Fibroblast of lung (primary cell): ENCODE data around the gene CHEK1. TPM values are rescaled to one million over a fixed set of nuclear protein-coding genes. Genes with fewer than 3 reads are reported as not detected.

Source experiments
- DNase-seq, 2 donors: peaks; one replicate each; pipeline versions ENCODE4 v3.0.0 to v3.0.0-alpha.2; 2010; ENCODE audit warnings: low read depth in 2 of 2
- H2AFZ ChIP-seq: 2 replicates; pipeline ENCODE4 v1.5.1; 2012; ENCODE audit warnings: low read length, control low read depth, inconsistent platforms
- H3K27ac ChIP-seq: 2 replicates; pipeline ENCODE4 v1.5.1; 2011; ENCODE audit warnings: low read length, control low read depth; ENCODE audit not compliant: insufficient read depth
- H3K27me3 ChIP-seq: 2 replicates; pipeline ENCODE4 v1.5.1; 2011; ENCODE audit warnings: mild to moderate bottlenecking, low read length; ENCODE audit not compliant: control insufficient read depth, insufficient read depth
- H3K36me3 ChIP-seq: 2 replicates; pipeline ENCODE4 v1.5.1; 2011; ENCODE audit warnings: low read length; ENCODE audit not compliant: control insufficient read depth, insufficient read depth
- H3K4me1 ChIP-seq: 2 replicates; pipeline ENCODE4 v1.5.1; 2011; ENCODE audit warnings: low read length; ENCODE audit not compliant: control insufficient read depth, insufficient read depth; ENCODE audit errors: extremely low read depth
- H3K4me2 ChIP-seq: 2 replicates; pipeline ENCODE4 v1.5.1; 2011; ENCODE audit warnings: low read length, control low read depth; ENCODE audit not compliant: insufficient read depth; ENCODE audit errors: extremely low read depth
- H3K4me3 ChIP-seq, 4 experiments: fragments of 200-600 bp in 1 of 4; sonication (generic) in 1 of 4; replicated peaks in 1 of 4; 2 replicates each; pipeline ENCODE4 v1.5.1; 2011 to 2016; ENCODE audit warnings: low read length in 4 of 4, low read depth in 3 of 4, mild to moderate bottlenecking in 3 of 4, control low read depth in 2 of 4, inconsistent platforms in 1 of 4, mixed read lengths in 1 of 4; ENCODE audit not compliant: insufficient read depth in 1 of 4; ENCODE audit errors: control extremely low read depth in 1 of 4
- H3K79me2 ChIP-seq: 2 replicates; pipeline ENCODE4 v1.5.1; 2012; ENCODE audit warnings: mild to moderate bottlenecking, low read length, inconsistent platforms; ENCODE audit not compliant: control insufficient read depth, insufficient read depth
- H3K9ac ChIP-seq: 2 replicates; pipeline ENCODE4 v1.5.1; 2011; ENCODE audit warnings: mild to moderate bottlenecking, low read length, control low read depth; ENCODE audit not compliant: insufficient read depth
- H3K9me3 ChIP-seq: 2 replicates; pipeline ENCODE4 v1.5.1; 2012; ENCODE audit warnings: low read depth, low read length; ENCODE audit not compliant: control insufficient read depth, insufficient read depth
- H4K20me1 ChIP-seq: 2 replicates; pipeline ENCODE4 v1.5.1; 2011; ENCODE audit warnings: low read length; ENCODE audit not compliant: control insufficient read depth, insufficient read depth; ENCODE audit errors: extremely low read depth
- EZH2 ChIP-seq: IDR thresholded peaks from 2 replicates; pipeline ENCODE4 v1.5.1; 2012; ENCODE audit warnings: low read length, control low read depth, mild to moderate bottlenecking; ENCODE audit errors: missing control alignments
- polyA plus RNA-seq, 2 donors: library from polyadenylated mRNA; depleted of rRNA in 1 of 2; stranded (reverse) in 1 of 2; unstranded in 1 of 2; fragments of >200 nt; gene quantifications; 2 replicates each; pipeline ENCODE4 v1.2.1, GENCODE V29; 2011 to 2012; ENCODE audit warnings: missing spikeins in 1 of 2
- total RNA-seq: library from RNA; depleted of rRNA; stranded (reverse); fragments of >200 nt; gene quantifications from 2 replicates; pipeline ENCODE4 v1.2.1, GENCODE V29; 2014
- TF ChIP-seq, protein P1 (sequence below), 2 donors: IDR thresholded peaks in 1 of 2; conservative IDR thresholded peaks in 1 of 2; 1 replicate in 1 of 2; 2 replicates in 1 of 2; pipeline ENCODE4 v1.5.1; 2011 to 2012; ENCODE audit warnings: low read length in 2 of 2, control low read depth in 1 of 2, inconsistent platforms in 1 of 2, low read depth in 1 of 2, mild to moderate bottlenecking in 1 of 2

CHEK1 gene
- total and polyA plus RNA-seq, 2 donors (not counting 1 experiment from before 2014, with no cell fraction given), result 28.3 to 39.5 TPM

DNA sequence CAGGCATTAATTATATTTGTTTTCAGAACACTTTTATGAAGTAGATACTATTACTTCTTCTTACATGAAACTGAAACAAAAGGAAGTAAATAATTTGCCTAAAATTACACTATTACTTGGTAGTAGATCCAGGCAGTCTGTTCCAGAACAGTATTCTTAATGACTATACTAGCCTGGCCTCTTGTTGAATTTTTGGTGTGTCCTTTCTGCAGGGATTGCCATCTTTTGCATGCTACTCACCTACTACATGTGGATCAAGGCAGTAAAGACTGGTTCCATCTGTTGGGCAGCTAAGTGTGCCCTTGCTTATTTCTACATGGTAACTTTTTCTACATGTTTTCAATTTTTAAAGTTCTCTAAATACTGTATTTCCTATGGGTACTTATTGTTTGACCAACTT, 19.5 kb upstream of the CHEK1 start:
- H3K27ac ChIP-seq, result no peak overlapping the region
- H3K79me2 ChIP-seq, result peaks cover 3% of the 10 kb centered on the region
- H3K27me3 ChIP-seq, result no peaks in the 10 kb centered on the region
- H3K4me2 ChIP-seq, result no peak overlapping the region
- peaks cover 4% of the 10 kb centered on the region for H3K4me1 ChIP-seq
- H3K4me3 ChIP-seq, result no peak overlapping the region
- DNase-seq, result no peak
- H4K20me1 ChIP-seq, result no peaks in the 10 kb centered on the region
- no peak overlapping the region for H3K9ac ChIP-seq
- TF ChIP-seq, protein P1, sequence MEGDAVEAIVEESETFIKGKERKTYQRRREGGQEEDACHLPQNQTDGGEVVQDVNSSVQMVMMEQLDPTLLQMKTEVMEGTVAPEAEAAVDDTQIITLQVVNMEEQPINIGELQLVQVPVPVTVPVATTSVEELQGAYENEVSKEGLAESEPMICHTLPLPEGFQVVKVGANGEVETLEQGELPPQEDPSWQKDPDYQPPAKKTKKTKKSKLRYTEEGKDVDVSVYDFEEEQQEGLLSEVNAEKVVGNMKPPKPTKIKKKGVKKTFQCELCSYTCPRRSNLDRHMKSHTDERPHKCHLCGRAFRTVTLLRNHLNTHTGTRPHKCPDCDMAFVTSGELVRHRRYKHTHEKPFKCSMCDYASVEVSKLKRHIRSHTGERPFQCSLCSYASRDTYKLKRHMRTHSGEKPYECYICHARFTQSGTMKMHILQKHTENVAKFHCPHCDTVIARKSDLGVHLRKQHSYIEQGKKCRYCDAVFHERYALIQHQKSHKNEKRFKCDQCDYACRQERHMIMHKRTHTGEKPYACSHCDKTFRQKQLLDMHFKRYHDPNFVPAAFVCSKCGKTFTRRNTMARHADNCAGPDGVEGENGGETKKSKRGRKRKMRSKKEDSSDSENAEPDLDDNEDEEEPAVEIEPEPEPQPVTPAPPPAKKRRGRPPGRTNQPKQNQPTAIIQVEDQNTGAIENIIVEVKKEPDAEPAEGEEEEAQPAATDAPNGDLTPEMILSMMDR (conservative IDR thresholded peaks at IDR 0.05 in 1 of 2, IDR thresholded peaks at IDR 0.05 in 1 of 2; ENCODE audit: low read depth in 1 of 2, low read length in 2 of 2), result no peak
- TF ChIP-seq EZH2, result no peak
- H3K9me3 ChIP-seq, result no peaks in the 10 kb centered on the region
- H2AFZ ChIP-seq, result no peak overlapping the region
- H3K36me3 ChIP-seq, result peaks cover 22% of the 10 kb centered on the region

DNA sequence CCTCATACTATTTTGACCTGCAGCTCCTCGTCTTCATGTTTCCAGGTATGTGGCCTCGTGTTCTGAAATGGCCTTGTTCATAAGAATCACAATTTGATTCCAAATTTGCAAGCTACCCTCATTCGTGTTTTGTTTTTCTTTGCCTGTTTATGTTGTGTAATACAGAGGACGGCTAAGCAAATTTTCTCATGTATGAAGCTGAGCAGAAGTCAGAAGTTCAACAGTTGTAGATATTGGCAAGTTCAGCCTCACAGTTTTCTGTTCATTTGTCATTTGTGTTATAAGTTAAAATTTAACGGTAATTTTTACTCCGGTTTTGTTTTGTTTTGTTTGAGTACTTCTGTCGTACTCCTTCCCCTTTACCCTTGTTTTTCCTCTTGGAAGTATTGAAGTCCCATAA, 15.4 kb upstream of the CHEK1 start:
- peaks cover 22% of the 10 kb centered on the region for H3K36me3 ChIP-seq
- H4K20me1 ChIP-seq, result no peaks in the 10 kb centered on the region
- no peaks in the 10 kb centered on the region for H3K79me2 ChIP-seq
- no peak overlapping the region for H3K9ac ChIP-seq
- no peaks in the 10 kb centered on the region for H3K4me1 ChIP-seq
- H3K4me2 ChIP-seq, result no peak overlapping the region
- H3K4me3 ChIP-seq, result no peak overlapping the region
- no peak overlapping the region for H2AFZ ChIP-seq
- no peaks in the 10 kb centered on the region for H3K9me3 ChIP-seq
- H3K27ac ChIP-seq, result no peak overlapping the region
- TF ChIP-seq EZH2, result no peak
- TF ChIP-seq, protein P1 (conservative IDR thresholded peaks at IDR 0.05 in 1 of 2, IDR thresholded peaks at IDR 0.05 in 1 of 2; ENCODE audit: low read depth in 1 of 2, low read length in 2 of 2), result no peak
- no peak for DNase-seq
- no peaks in the 10 kb centered on the region for H3K27me3 ChIP-seq

DNA sequence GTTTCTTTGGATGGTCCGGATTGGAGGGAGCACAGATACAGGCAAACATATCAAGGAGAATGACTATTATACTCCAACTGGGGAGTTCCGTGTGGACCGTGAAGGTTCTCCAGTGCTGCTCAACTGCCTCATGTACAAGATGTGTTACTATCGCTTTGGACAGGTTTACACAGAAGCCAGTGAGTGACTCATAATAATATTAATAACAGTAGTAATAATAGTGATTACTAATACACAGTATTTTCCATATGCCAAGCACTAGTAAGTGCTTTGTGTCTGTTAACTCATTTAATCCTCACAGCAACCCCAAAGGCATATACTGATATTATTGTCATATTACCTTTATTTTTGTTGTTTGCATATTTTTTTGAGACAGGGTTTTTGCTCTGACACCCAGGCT, 6.6 kb upstream of the CHEK1 start:
- Histone ChIP-seq H3K4me2 (no peak overlapping the region), H3K79me2 (no peaks in the 10 kb centered on the region), H3K9me3 (no peaks in the 10 kb centered on the region), H3K27me3 (no peaks in the 10 kb centered on the region), H3K9ac (no peak overlapping the region), H3K4me3 (no peak overlapping the region), H2AFZ (no peak overlapping the region), H4K20me1 (no peaks in the 10 kb centered on the region), H3K4me1 (peaks cover 2% of the 10 kb centered on the region), H3K27ac (no peak overlapping the region), H3K36me3 (peaks cover 6% of the 10 kb centered on the region)
- DNase-seq, result no peak
- no peak for TF ChIP-seq EZH2
- TF ChIP-seq, protein P1 (conservative IDR thresholded peaks at IDR 0.05 in 1 of 2, IDR thresholded peaks at IDR 0.05 in 1 of 2; ENCODE audit: low read depth in 1 of 2, low read length in 2 of 2), result no peak
